Pancreas (tissue), 10 donors: Measurements from ENCODE around the gene POFUT2. TPM values are rescaled to one million over a fixed set of nuclear protein-coding genes. Genes with fewer than 3 reads are reported as not detected.

Experiments
- ATAC-seq, 4 donors: fragments of 200-7000 bp; cut with Tn5 transposase; one replicate each; pipeline versions ENCODE4 v1.8.0 to v1.9.1; 2020; ENCODE audit warnings: mild to moderate bottlenecking in 4 of 4, moderate library complexity in 4 of 4
- DNase-seq, 6 donors: peaks; one replicate each; pipeline ENCODE4 v3.0.0-alpha.2; 2020
- FAIRE-seq: peaks from 2 replicates; lab custom pipeline; 2012; peaks lifted over from hg19 to GRCh38; lab: Jason Lieb, UNC
- H3K27ac ChIP-seq, 4 donors: fragments of 200-600 bp; sonication (generic); 1 replicate in 3 of 4; 2 replicates in 1 of 4; pipeline versions ENCODE4 v1.5.0 to v1.8.0; 2020
- H3K27me3 ChIP-seq, 4 donors: fragments of 200-600 bp; one replicate each; pipeline ENCODE4 v1.8.0; 2021
- H3K36me3 ChIP-seq, 3 donors: fragments of 200-600 bp; sonication (generic) in 1 of 3; one replicate each; pipeline versions ENCODE4 v1.5.0 to v1.8.0; 2020 to 2021
- H3K4me1 ChIP-seq, 3 donors: fragments of 200-600 bp; one replicate each; pipeline ENCODE4 v1.8.0; 2021
- H3K4me3 ChIP-seq, 4 donors: fragments of 200-600 bp; sonication (generic) in 2 of 4; one replicate each; pipeline versions ENCODE4 v1.5.0 to v1.8.0; 2020 to 2021
- H3K9me3 ChIP-seq, 4 donors: fragments of 200-600 bp; one replicate each; pipeline ENCODE4 v1.8.0; 2021
- CTCF ChIP-seq, 4 donors: fragments of 200-600 bp; sonication (generic) in 3 of 4; IDR thresholded peaks; one replicate each; pipeline versions ENCODE4 v1.5.0 to v1.8.0; 2021; ENCODE audit warnings: antibody characterized with exemption in 4 of 4
- WGBS, 2 donors: extraction: QIAGEN DNeasy Blood & Tissue Kit; methylation state at CpG; one replicate each; pipeline ENCODE4 v1.1.7; 2013; 5-methylcytosine and 5-hydroxymethylcytosine counted together
- intact Hi-C, 3 donors: fragments of 100-400 bp; cut with DNase I; formaldehyde crosslinking; loops; one replicate each; pipeline versions ENCODE4 v1.11.1 to v1.14.2; 2022
- polyA plus RNA-seq, 2 donors: library from polyadenylated mRNA; stranded (reverse); fragments of 200-250 nt; gene quantifications; one replicate each; pipeline ENCODE4 v1.2.3, GENCODE V29; 2013
- total RNA-seq, 6 donors: library from RNA; stranded (reverse); fragmentation: NEBNext Ultra II Directional in 4 of 6; extraction: Animal tissue kit (Norgen Biotek cat#: 25700) in 4 of 6; gene quantifications; one replicate each; pipeline versions ENCODE4 v1.2.1 to v1.2.4, GENCODE V29; 2021 to 2023
- donor health status: healthy with polysubstance abuse.
- donor health status: DM: no; HTN: no; CAD: no; lungs with moderate emphysema.
- donor health status: DM: no; HTN: no; CAD: no.
- donor health status: control.
- donor health status: control.
- donor health status: Bipolar disorder and iron deficiency.
- donor health status: DM: yes; HTN: yes; CAD: no.
- donor health status: DM: no; HTN: no; CAD: no.
- donor health status: DM: no; HTN: no; CAD: no.
- donor health status: DM: yes; HTN: yes; CAD: no.

Gene POFUT2
- total and polyA plus RNA-seq, 8 donors, result 10.1 to 46.9 (median 16.3) TPM

- 10 to 17% methylated on average over 33 of the region's 33 CpGs for WGBS, 2 donors
- H3K4me3 ChIP-seq, result no peak overlapping the region
- peak in 5 of 6 donors; percentile 61 to 88 (median 78) for DNase-seq
- ATAC-seq, result peak; percentile 66 to 78 (median 75)
- no peak for TF ChIP-seq CTCF (IDR thresholded peaks at IDR 0.05)
- H3K36me3 ChIP-seq, result no peaks in the 10 kb centered on the region
- no peak for FAIRE-seq
- H3K4me1 ChIP-seq, result peaks cover 3 to 7% (median 4%) of the 10 kb centered on the region in 3 donors
- H3K9me3 ChIP-seq, result no peaks in the 10 kb centered on the region
- peak overlapping the region; percentile 79 to 86 (median 82) for H3K27ac ChIP-seq
- intact Hi-C loops, result no loop called here
- H3K27me3 ChIP-seq, result peaks cover 0 to 4% (median 0%) of the 10 kb centered on the region in 4 donors
These were observed 19.3 kb upstream of the POFUT2 start for GRCh38 chr21:45306832-45307571.

DNA sequence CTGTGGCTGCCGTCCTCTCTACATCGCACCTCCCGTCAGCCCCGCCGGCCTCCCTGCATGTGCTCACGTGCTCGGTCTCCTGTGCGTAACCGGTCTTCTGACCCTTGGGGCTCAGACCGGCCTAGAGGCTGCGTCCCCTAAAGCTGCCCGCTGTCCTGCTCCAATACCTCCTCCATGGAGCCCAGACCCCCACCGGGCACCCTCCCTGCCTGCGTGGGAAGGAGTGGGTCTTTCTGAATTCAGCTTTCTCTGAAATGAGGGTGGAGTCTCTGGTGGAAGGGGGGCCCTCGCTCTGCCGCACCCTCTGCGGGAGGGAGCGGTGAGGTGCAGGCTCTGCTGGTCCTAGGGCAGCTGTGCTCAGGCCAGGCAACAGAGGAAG lies 18.7 kb upstream of the POFUT2 start:
- FAIRE-seq, result no peak
- TF ChIP-seq CTCF (IDR thresholded peaks at IDR 0.05), result no peak
- DNase-seq, result peak in 3 of 6 donors; percentile 41 to 60 (median 57)
- no peaks in the 10 kb centered on the region for H3K9me3 ChIP-seq
- intact Hi-C loops, result no loop called here
- H3K4me1 ChIP-seq, result peaks cover 3 to 7% (median 4%) of the 10 kb centered on the region in 3 donors
- 38 to 43% methylated on average over 18 of the region's 18 CpGs for WGBS, 2 donors
- peaks cover 0 to 4% (median 0%) of the 10 kb centered on the region in 4 donors for H3K27me3 ChIP-seq
- ATAC-seq, result peak; percentile 6 to 39 (median 31)
- peak overlapping the region; percentile 79 to 86 (median 82) for H3K27ac ChIP-seq
- H3K4me3 ChIP-seq, result no peak overlapping the region
- no peaks in the 10 kb centered on the region for H3K36me3 ChIP-seq

DNA sequence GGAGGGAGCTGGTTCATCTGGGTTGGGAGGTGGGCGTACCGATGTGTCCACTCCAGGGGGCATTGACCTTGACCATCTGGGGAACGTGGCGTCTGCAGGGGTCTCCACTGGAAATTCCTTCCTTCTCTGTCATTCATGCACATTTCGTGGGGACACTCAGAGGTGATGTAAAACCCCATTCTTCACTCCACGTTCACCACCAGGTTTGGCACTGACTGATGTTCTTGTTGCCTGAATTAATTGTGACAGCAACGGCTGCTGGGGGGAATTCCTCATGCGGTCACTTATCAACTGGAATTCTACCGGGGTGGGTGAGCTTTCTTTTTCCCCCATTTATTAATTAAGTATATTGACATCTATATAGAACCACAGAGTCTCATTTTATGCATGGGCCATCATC lies 18.1 kb upstream of the POFUT2 start:
- 18 to 30% methylated on average over 9 of the region's 9 CpGs for WGBS, 2 donors
- FAIRE-seq, result no peak
- ATAC-seq, result peak in 3 of 4 donors; percentile 39 to 53 (median 41)
- no peaks in the 10 kb centered on the region for H3K36me3 ChIP-seq
- no peak overlapping the region for H3K4me3 ChIP-seq
- intact Hi-C loops, result no loop called here
- no peak for TF ChIP-seq CTCF (IDR thresholded peaks at IDR 0.05)
- peaks cover 3 to 7% (median 4%) of the 10 kb centered on the region in 3 donors for H3K4me1 ChIP-seq
- no peaks in the 10 kb centered on the region for H3K9me3 ChIP-seq
- DNase-seq, result peak in 3 of 6 donors; percentile 28 to 55 (median 54)
- H3K27ac ChIP-seq, result peak overlapping the region; percentile 79 to 86 (median 82)
- peaks cover 0 to 4% (median 0%) of the 10 kb centered on the region in 4 donors for H3K27me3 ChIP-seq

- H3K27me3 ChIP-seq, result peaks cover 0 to 4% (median 0%) of the 10 kb centered on the region in 4 donors
- peaks cover 3 to 7% (median 4%) of the 10 kb centered on the region in 3 donors for H3K4me1 ChIP-seq
- H3K27ac ChIP-seq, result peak overlapping the region; percentile 79 to 86 (median 82)
- H3K36me3 ChIP-seq, result no peaks in the 10 kb centered on the region
- H3K9me3 ChIP-seq, result no peaks in the 10 kb centered on the region
- whole genome bisulfite sequencing, 2 donors, result 63 to 76% methylated on average over 7 of the region's 7 CpGs
- DNase-seq (peak in 2 of 6 donors; percentile 21 to 40), ATAC-seq (no peak), FAIRE-seq (no peak)
- no peak for TF ChIP-seq CTCF (IDR thresholded peaks at IDR 0.05)
- intact Hi-C loops, result loop anchor here in 1 of 3 donors (5.0 kb wide), 1 partner anchor 122 kb away; no protein-coding TSS in a partner anchor
- no peak overlapping the region for H3K4me3 ChIP-seq
These were observed 17.2 kb upstream of the POFUT2 start for GRCh38 chr21:45304945-45305344.
